HG03565 (cell line): ENCODE data around the gene CYSRT1.

ENCODE experiments used
- ATAC-seq: cut with Tn5 transposase; IDR thresholded peaks from one replicate; pipeline ENCODE4 v1.9.1; 2021; ENCODE audit warnings: mild to moderate bottlenecking, moderate library complexity; ENCODE audit not compliant: unreplicated experiment

Gene CYSRT1

DNA sequence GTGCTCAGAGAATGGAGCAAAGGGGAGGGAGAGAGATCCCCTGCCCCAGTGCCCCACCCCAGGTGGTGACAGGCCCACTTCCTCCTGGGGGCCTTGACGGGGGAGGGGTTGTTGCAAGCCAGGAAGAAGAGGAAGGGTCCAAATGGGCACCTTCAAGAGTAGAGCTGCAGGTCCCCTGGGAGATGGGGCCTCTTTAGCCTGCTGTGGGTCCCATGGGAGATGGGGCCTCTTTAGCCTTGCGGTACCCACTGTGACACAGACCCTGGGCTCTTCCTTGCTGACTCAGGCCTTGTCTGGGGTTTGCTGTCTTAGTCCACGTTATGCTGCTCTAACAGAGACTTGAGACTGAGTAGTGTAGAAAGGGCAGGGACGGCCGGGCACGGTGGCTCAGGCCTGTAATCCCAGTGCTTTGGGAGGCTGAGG, 43.0 kb downstream of the CYSRT1 start:
- no peak for ATAC-seq

DNA sequence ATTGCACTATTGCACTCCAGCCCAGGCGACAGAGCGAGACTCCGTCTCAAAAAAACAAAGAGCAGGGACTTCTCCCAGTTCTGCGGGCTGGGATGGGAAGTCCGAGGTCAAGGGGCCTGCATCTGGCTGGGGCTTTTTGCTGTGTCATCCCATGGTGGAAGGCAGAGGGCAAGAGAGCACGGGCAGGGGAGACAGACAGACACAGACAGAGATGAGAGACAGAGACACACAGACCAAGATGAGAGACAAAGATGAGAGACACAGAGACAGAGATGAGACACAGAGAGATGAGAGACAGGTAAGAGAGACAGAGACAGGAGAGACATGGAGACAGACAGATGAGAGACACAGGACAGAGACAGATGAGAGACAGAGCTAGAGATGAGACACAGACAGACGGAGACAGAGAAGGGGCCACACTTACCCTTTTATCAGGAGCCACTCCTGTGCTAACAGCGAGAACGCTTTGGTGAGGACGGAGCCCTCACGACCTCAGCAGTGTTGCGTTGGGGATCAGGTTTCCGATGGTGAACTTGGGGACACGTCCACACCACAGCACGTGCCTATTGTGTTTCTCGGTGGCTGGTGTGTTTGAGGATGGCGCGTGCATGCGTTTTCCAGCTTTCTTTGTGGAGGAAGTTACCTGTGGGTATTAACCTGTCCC, 43.7 kb downstream of the CYSRT1 start:
- no peak for ATAC-seq

DNA sequence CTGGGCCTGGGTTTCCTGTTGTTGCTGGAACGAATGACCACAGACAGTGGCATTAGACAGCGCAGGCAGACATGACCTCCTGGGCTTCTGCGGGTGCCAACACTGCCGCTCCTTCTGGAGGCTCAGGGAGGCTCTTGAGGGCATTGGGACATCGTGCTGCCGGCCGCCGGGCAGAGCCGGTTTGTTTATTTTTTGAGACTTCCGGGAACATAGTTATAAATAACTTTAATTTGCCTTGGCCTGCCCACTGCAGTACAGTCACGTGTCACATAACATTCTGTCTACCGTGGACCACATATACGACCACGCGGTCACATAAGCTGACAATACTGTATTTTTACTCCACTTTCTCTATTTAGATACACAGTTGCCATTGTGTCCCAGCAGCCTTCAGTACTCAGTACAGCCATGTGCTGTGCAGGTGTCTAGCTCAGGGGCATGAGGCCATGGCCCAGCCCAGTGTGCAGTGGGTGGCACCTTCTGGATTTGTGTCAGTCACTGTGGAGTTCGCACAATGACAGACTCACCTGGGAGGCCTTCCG, 44.3 kb downstream of the CYSRT1 start:
- no peak for ATAC-seq

- ATAC-seq: no peak
Measured at GRCh38 chr9:137270929-137271695, 46.1 kb downstream of the CYSRT1 start.

GRCh38 chr9:137271696-137272076, 46.7 kb downstream of the CYSRT1 start:
- no peak for ATAC-seq

- no peak for ATAC-seq
Measured at GRCh38 chr9:137272241-137273094, 47.5 kb downstream of the CYSRT1 start.

- ATAC-seq: no peak
Measured at GRCh38 chr9:137273095-137273490, 48.1 kb downstream of the CYSRT1 start.

- ATAC-seq: no peak
Measured at GRCh38 chr9:137273611-137274320, 48.8 kb downstream of the CYSRT1 start.

DNA sequence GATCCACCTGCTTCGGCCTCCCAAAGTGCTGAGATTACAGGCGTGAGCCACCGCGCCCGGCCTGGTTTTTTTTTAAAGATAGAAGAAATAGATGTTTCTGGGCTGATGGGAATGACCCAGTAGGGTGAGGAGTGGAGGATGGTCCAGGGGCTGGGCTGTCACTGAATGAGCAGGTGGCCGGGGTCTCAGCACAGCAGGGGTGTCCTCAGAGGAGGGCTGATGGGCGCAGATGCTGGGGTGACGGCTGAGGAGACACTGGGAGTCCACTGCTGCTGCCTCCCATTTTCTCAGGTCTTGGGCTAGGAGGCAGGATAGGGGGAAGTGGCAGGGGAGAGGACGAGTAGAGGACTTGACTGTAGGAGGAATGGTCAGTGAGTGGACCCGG, 50.2 kb downstream of the CYSRT1 start:
- ATAC-seq: no peak
